ENCODE results near the gene C6orf89.
"Not testable (repeated sequence)": the region's sequence is repeated elsewhere in the genome, so short reads cannot be mapped to it uniquely, and the experiment has no call there.

C6orf89 gene

DNA sequence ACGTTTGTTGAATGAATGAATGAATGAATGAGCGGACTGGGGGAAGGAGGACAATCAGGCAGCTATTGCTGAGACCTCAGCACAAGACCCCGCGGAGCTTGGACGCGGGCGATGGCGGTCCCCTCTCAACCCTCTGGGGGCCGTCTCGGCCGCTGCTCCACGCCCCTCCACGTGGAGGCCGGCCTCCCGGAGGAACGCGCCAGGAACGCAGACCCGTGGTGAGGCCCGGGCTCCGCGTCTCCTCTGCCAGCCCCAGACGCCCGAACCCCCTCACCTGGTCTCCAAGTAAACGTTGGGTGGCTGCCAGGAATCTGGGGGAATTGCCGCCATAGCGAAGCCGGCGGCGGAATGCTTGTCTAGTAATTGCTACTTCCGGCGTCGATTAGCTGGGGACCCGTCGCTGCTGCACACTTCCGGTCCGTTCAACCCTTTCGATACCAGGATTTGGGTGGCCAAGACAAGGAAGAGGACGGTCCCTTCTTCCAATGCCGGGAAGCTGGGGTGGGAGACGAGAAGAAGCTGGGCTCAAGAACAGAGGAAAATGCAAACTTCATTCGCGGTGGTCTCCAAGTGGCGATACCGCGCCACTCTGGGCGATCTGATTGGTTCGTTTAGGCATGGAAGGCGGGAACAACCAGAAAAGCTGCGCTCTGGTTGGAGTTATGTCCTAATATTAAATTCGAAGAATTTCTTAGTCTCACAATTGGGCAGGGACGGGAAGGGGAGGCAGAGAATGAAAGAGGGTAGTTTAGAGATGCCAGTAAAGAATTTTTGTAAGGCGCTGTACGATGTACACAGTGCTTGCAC lies 11.1 kb upstream of the C6orf89 start, which contains the start of gene PPIL1:
Gene PPIL1 (minus strand): TSS at position 361 of the 807 bp plus-strand sequence. CDS start 31 bp downstream, at position 330.
- Histone ChIP-seq H3K9me3 (ENCODE audit: control insufficient read depth, low read length) (no peaks in the 10 kb centered on the region), H3K27me3 (ENCODE audit: control insufficient read depth, insufficient read depth, low read length) (no peaks in the 10 kb centered on the region), H3K36me3 (ENCODE audit: control insufficient read depth, insufficient read depth, low read length) (no peaks in the 10 kb centered on the region), H3K4me1 (ENCODE audit: control insufficient read depth, insufficient read depth, low read length) (peaks cover 3% of the 10 kb centered on the region), H3K9ac (ENCODE audit: low read length) (peak within 1 kb of the TSS; percentile 79), H3K4me3 (ENCODE audit: low read length) (peak within 1 kb of the TSS; percentile 49)

DNA sequence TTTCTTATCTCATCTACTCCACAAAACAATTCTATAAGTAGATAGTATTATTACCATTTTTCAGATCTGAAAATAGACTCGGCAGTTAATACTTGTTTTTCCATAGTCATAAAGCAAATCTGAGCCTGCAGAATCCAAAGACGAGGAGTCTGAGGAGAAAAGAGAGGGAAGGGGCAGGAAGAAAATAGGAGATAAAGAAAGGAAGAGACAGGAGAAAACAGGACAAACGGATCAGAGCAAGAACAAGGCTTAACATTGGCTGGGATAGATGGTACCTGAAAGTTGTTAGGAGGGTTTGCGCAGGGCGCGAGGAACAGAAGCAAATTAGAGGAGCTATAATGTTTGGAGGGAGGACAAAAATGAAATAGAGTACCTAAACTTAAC lies 10.5 kb upstream of the C6orf89 start:
- H3K27me3 ChIP-seq (ENCODE audit: control insufficient read depth, insufficient read depth, low read length): no peaks in the 10 kb centered on the region
- peak overlapping the region; percentile 79 for H3K9ac ChIP-seq (ENCODE audit: low read length)
- H3K9me3 ChIP-seq (ENCODE audit: control insufficient read depth, low read length): no peaks in the 10 kb centered on the region
- no peaks in the 10 kb centered on the region for H3K36me3 ChIP-seq (ENCODE audit: control insufficient read depth, insufficient read depth, low read length)
- peak overlapping the region; percentile 49 for H3K4me3 ChIP-seq (ENCODE audit: low read length)
- peaks cover 3% of the 10 kb centered on the region for H3K4me1 ChIP-seq (ENCODE audit: control insufficient read depth, insufficient read depth, low read length)

DNA sequence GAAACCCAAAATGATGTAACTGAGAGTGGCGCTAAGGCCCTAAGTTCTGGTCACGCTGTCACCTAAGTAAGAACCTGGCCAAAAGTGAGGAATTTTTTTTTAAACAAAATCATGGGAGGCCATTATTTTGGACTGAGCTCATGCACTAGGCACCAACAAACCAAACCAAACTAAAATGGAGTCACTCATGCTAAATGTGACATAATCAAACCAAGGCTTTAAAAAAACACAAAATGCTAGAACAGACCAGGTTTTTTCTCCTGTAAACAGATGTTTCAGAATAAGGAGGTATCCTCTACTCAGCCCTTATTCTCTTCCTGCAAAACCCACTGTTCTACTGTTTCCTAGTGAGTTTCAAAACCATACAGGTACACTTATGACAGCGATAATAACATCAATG lies 1.1 kb upstream of the C6orf89 start:
- H3K9me3 ChIP-seq (ENCODE audit: control insufficient read depth, low read length): no peaks in the 10 kb centered on the region
- H3K36me3 ChIP-seq (ENCODE audit: control insufficient read depth, insufficient read depth, low read length): no peaks in the 10 kb centered on the region
- no peak overlapping the region for H3K9ac ChIP-seq (ENCODE audit: low read length)
- peaks cover 6% of the 10 kb centered on the region for H3K4me1 ChIP-seq (ENCODE audit: control insufficient read depth, insufficient read depth, low read length)
- no peak overlapping the region for H3K4me3 ChIP-seq (ENCODE audit: low read length)
- no peaks in the 10 kb centered on the region for H3K27me3 ChIP-seq (ENCODE audit: control insufficient read depth, insufficient read depth, low read length)

DNA sequence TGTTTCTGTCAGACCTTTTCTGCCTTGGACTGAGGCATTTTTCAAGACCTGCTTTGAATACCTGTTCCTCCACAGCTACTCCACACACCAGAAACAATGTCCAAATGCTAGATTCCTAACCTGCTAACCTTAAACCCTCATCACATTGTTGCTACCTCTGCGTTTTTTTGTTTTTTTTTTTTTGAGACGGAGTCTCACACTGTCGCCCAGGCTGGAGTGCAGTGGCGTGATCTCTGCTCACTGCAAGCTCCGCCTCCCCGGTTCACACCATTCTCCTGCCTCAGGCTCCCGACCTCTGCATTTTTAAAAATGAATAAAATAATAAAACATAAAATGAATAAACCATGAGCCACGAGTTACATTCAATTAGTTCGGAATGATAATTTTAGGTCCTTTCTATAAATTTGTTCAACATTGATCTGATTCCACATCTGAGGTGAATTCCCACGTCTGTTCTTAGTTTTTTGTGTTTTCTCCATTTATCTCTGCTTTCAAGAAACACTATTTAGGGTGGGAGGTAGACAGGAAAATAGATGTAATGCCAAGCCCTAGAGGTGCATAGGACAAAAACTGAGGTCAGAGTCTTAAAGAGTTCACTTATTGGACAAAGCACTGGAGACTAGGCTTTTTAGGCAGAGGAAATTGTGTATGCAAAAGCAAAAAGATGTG lies 1.3 kb downstream of the C6orf89 start:
- Histone ChIP-seq H3K9ac (ENCODE audit: low read length) (peak overlapping the region; percentile 80), H3K4me3 (ENCODE audit: low read length) (no peak overlapping the region), H3K36me3 (ENCODE audit: control insufficient read depth, insufficient read depth, low read length) (no peaks in the 10 kb centered on the region), H3K27me3 (ENCODE audit: control insufficient read depth, insufficient read depth, low read length) (no peaks in the 10 kb centered on the region), H3K4me1 (ENCODE audit: control insufficient read depth, insufficient read depth, low read length) (peaks cover 6% of the 10 kb centered on the region), H3K9me3 (ENCODE audit: control insufficient read depth, low read length) (no peaks in the 10 kb centered on the region)

DNA sequence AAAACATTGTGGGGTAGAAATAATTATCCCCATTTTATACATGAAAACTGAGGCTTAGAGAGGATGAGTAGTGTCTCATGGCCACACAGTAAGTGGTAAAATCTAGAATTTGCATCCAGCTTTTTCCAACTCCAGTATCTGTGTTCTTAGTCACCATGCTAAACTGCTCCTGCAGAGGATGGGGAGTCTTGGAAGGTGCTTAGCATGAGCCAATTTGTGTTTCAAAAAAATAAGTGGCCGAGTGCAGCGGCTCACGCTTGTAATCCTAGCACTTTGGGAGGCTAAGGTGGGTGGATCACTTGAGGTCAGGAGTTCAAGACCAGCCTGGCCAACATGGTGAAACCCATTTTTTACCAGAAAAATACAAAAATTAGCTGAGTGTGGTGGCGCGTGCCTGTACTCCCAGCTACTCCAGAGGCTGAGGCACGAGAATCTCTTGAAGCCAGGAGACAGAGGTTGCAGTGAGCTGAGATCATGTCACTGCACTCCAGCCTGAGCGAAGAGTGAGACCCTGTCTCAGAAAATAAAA lies 2.4 kb downstream of the C6orf89 start:
- H3K27me3 ChIP-seq (ENCODE audit: control insufficient read depth, insufficient read depth, low read length): no peaks in the 10 kb centered on the region
- no peak overlapping the region for H3K4me3 ChIP-seq (ENCODE audit: low read length)
- H3K36me3 ChIP-seq (ENCODE audit: control insufficient read depth, insufficient read depth, low read length): no peaks in the 10 kb centered on the region
- peaks cover 6% of the 10 kb centered on the region for H3K4me1 ChIP-seq (ENCODE audit: control insufficient read depth, insufficient read depth, low read length)
- H3K9me3 ChIP-seq (ENCODE audit: control insufficient read depth, low read length): no peaks in the 10 kb centered on the region
- no peak overlapping the region for H3K9ac ChIP-seq (ENCODE audit: low read length)

DNA sequence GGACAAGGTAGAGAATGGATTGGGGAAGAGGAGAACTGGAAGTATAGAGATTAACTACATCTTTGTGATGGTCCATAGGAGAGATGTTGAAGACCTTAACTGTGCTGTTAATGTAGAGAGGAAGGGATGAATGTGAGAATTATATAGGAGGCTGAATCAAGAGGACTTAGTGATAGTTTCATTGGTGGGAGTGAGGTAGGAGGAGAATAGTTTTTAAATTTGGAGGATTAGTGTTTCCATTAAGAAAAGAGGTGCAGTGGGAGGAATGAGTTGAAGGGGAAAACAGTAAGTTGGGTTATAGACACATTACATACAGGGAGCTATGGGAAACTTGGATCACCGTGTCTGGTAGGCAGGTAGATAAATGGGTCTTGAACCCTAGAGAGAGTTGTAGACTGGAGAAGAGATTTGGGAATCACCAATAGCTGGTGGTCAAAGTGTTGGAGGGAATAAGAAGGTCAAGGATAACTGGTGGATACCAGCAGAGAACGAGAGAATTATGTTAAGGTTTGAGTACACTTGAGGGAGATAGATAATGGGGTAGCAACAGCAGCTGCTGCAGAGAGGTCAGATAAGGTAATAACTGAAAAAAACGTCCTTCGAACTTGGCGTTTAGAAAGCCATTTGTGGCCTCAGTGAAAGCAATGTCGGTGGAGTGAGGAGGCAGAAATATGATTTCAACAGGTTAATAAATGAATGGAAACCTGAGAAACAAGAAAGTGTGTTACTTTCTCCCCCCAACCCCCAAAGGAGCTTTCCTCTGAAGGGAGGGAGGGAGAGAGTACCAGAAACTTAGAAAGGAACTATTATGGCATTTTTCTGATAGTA lies 3.1 kb downstream of the C6orf89 start:
- H3K9ac ChIP-seq (ENCODE audit: low read length): no peak overlapping the region

DNA sequence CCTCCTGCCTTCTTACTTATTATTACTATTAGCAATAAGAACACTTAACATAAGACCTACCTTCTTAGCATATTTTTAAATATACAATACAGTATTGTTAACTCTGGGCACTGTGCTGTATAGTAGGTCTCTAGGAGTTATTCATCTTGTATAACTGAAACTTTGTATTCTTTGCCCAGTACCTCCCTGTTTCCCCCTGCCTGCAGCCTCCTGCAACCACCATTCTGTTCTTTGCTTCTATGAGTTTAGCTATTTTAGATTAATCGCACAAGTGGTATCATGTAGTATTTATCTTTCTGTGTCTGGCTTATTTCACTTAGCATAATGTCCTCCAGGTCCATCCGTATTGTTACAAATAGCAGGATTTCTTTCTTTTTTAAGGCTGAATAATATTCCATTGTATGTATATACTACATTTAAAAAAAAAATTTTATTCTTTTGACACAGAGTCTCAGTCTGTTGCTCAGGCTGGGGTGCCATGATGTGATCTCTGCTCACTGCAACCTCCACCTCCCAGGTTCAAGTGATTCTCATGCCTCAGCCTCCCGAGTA lies 4.4 kb downstream of the C6orf89 start:
- H3K9ac ChIP-seq (ENCODE audit: low read length): no peak overlapping the region
- H3K4me3 ChIP-seq (ENCODE audit: low read length): no peak overlapping the region
- H3K27me3 ChIP-seq (ENCODE audit: control insufficient read depth, insufficient read depth, low read length): no peaks in the 10 kb centered on the region
- H3K36me3 ChIP-seq (ENCODE audit: control insufficient read depth, insufficient read depth, low read length): no peaks in the 10 kb centered on the region
- no peaks in the 10 kb centered on the region for H3K9me3 ChIP-seq (ENCODE audit: control insufficient read depth, low read length)
- H3K4me1 ChIP-seq (ENCODE audit: control insufficient read depth, insufficient read depth, low read length): peaks cover 4% of the 10 kb centered on the region

More for the DNA sequence above, 3.1 kb downstream of the C6orf89 start:
- H3K4me1 ChIP-seq (ENCODE audit: control insufficient read depth, insufficient read depth, low read length): peaks cover 6% of the 10 kb centered on the region
- H3K36me3 ChIP-seq (ENCODE audit: control insufficient read depth, insufficient read depth, low read length): no peaks in the 10 kb centered on the region
- H3K4me3 ChIP-seq (ENCODE audit: low read length): no peak overlapping the region
- H3K27me3 ChIP-seq (ENCODE audit: control insufficient read depth, insufficient read depth, low read length): no peaks in the 10 kb centered on the region
- H3K9me3 ChIP-seq (ENCODE audit: control insufficient read depth, low read length): no peaks in the 10 kb centered on the region

DNA sequence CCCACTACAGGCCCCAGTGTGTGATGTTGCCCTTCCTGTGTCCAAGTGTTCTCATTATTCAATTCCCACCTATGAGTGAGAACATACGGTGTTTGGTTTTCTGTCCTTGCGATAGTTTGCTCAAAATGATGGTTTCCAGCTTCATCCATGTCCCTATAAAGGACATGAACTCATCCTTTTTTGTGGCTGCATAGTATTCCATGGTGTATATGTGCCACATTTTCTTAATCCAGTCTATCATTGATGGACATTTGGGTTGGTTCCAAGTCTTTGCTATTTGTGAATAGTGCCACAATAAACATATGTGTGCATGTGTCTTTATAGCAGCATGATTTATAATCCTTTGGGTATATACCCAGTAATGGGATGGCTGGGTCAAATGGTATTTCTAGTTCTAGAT lies 5.4 kb downstream of the C6orf89 start:
- H3K9ac ChIP-seq (ENCODE audit: low read length); H3K4me1 ChIP-seq (ENCODE audit: control insufficient read depth, insufficient read depth, low read length): not testable (repeated sequence)

DNA sequence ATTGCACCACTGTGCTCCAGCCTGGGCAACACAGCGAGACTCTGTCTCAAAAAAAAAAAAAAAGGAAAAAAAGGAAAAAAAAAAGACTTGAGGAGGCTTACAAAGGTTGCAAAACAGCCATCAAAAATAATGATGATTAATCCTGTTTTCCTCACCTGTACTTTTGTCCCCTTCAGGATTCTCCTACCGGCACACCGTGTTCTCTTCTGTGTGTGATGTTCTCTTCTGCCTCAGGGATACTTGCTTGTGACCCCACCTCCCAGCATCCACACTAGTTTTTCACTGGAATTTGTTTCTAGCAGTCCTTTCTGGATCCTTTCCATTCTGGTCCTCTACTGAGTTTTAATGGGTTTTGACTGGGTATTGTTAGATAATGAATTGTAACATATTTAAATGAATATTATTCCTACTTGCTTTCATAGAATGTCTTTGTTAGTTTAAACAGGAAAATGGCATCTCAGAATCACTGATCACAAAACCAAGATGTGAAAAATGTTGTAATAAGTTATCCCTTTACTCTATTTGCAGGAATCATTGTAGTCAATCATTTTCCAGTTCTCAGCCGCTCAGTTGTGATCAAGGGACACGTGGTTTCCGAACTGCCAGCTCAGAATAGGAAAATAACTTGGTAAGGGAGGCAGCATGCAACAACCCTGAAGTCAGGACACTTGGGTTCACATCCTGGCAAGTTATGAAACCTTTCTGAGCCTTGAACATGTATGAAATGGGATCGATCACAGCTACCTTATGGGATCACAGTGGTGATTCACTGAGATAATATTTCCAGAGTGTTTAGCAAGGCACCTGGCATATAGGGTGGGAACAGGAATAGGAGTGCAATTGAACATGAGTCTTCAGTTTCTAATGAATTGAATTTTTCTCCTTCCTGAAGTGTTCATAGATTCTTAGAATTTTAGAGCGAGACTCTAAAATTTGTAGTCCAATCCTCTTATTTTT lies 8.5 kb downstream of the C6orf89 start:
- H3K36me3 ChIP-seq (ENCODE audit: control insufficient read depth, insufficient read depth, low read length): no peaks in the 10 kb centered on the region

More for the DNA sequence above, 5.4 kb downstream of the C6orf89 start:
- H3K36me3 ChIP-seq (ENCODE audit: control insufficient read depth, insufficient read depth, low read length); H3K4me3 ChIP-seq (ENCODE audit: low read length); H3K27me3 ChIP-seq (ENCODE audit: control insufficient read depth, insufficient read depth, low read length); H3K9me3 ChIP-seq (ENCODE audit: control insufficient read depth, low read length): not testable (repeated sequence)

DNA sequence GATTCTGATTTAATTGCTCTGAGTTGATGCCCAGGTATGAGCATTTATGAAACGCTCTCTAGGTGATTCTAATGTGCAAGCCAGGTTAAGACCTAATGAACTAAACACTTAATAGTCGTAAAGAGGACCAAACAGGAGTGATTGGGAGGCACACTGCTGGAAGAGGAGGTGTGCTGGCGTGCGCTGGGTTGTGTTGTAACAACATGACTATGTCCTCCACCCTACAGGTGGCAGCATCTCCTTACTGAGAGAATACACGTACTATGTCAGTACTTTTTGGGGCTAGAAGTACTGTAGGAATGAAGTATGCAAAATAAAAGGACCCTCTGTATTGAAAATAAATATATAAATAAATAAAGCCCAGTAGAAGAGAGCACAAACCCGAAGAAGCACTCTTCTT lies 11.9 kb downstream of the C6orf89 start:
- H3K36me3 ChIP-seq (ENCODE audit: control insufficient read depth, insufficient read depth, low read length): peaks cover 5% of the 10 kb centered on the region

More for the DNA sequence above, 8.5 kb downstream of the C6orf89 start:
- Histone ChIP-seq H3K27me3 (ENCODE audit: control insufficient read depth, insufficient read depth, low read length) (no peaks in the 10 kb centered on the region), H3K4me3 (ENCODE audit: low read length) (no peak overlapping the region), H3K9me3 (ENCODE audit: control insufficient read depth, low read length) (no peaks in the 10 kb centered on the region), H3K4me1 (ENCODE audit: control insufficient read depth, insufficient read depth, low read length) (no peaks in the 10 kb centered on the region), H3K9ac (ENCODE audit: low read length) (no peak overlapping the region)

DNA sequence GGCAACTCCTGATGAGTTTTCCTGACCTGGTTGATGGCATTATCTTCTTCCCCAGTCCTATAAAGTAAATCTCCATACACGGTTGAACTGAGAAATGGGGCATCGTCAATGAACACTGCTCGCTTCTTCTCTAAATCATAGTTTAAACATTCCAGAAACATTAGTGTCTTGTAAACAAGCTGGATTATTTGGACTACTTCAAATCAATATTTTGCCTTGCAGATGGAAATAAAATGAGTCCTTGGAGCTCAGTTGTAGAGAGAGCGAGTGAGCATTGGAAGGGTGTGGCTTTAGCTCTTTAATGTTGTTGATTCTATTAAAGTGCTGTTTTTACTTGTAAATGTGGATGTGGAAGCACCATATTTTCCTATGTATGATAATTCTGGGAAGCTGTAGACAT lies 18.4 kb downstream of the C6orf89 start:
- Histone ChIP-seq H3K27me3 (ENCODE audit: control insufficient read depth, insufficient read depth, low read length) (no peaks in the 10 kb centered on the region), H3K36me3 (ENCODE audit: control insufficient read depth, insufficient read depth, low read length) (peaks cover 5% of the 10 kb centered on the region), H3K4me1 (ENCODE audit: control insufficient read depth, insufficient read depth, low read length) (peaks cover 26% of the 10 kb centered on the region), H3K4me3 (ENCODE audit: low read length) (no peak overlapping the region), H3K9ac (ENCODE audit: low read length) (no peak overlapping the region), H3K9me3 (ENCODE audit: control insufficient read depth, low read length) (no peaks in the 10 kb centered on the region)

More for the DNA sequence above, 11.9 kb downstream of the C6orf89 start:
- no peaks in the 10 kb centered on the region for H3K9me3 ChIP-seq (ENCODE audit: control insufficient read depth, low read length)
- H3K4me1 ChIP-seq (ENCODE audit: control insufficient read depth, insufficient read depth, low read length): no peaks in the 10 kb centered on the region
- H3K4me3 ChIP-seq (ENCODE audit: low read length): no peak overlapping the region
- no peak overlapping the region for H3K9ac ChIP-seq (ENCODE audit: low read length)
- H3K27me3 ChIP-seq (ENCODE audit: control insufficient read depth, insufficient read depth, low read length): no peaks in the 10 kb centered on the region

All from mucosa of stomach (tissue), 1 donor.